MCF 10A (cell line): ENCODE measurements around the gene IFNA21. TPM values are rescaled to one million over a fixed set of nuclear protein-coding genes. Genes with fewer than 3 reads are reported as not detected.

ENCODE experiments used
- BruUV-seq: library from RNA; stranded (reverse); fragments of 400-500 nt; replicated peaks from 2 replicates; lab custom pipeline; 2021; lab: Mats Ljungman, UMichigan
- CTCF ChIA-PET: fragments of 300-600 bp; sonication (Branson Sonifier 250); formaldehyde crosslinking; extraction: SDS; loops from one replicate; lab custom pipeline; 2021; ENCODE audit warnings: antibody characterized with exemption, inconsistent platforms; lab: Yijun Ruan, JAX
- POLR2A ChIA-PET: fragments of 300-600, 350-650 bp; sonication (Branson Sonifier 250); formaldehyde crosslinking; extraction: SDS; loops from one replicate; lab custom pipeline; 2020; ENCODE audit warnings: antibody characterized with exemption, inconsistent platforms; lab: Yijun Ruan, JAX
- DNase-seq: peaks from one replicate; pipeline ENCODE4 v3.0.0-alpha.2; 2018; ENCODE audit not compliant: unreplicated experiment
- H3K27ac Mint-ChIP-seq: one replicate; pipeline ENCODE4 v1.8.0; 2022; ENCODE audit warnings: mild to moderate bottlenecking, low read depth, mixed read lengths; ENCODE audit not compliant: unreplicated experiment
- H3K27me3 Mint-ChIP-seq: one replicate; pipeline ENCODE4 v1.8.0; 2022; ENCODE audit warnings: mixed read lengths; ENCODE audit not compliant: insufficient read depth, unreplicated experiment
- H3K36me3 Mint-ChIP-seq: one replicate; pipeline ENCODE4 v1.8.0; 2022; ENCODE audit warnings: mild to moderate bottlenecking, moderate library complexity, mixed read lengths; ENCODE audit not compliant: insufficient read depth, unreplicated experiment
- H3K4me1 Mint-ChIP-seq: one replicate; pipeline ENCODE4 v1.8.0; 2022; ENCODE audit warnings: mixed read lengths; ENCODE audit not compliant: insufficient read depth, unreplicated experiment
- H3K4me3 Mint-ChIP-seq: one replicate; pipeline ENCODE4 v1.8.0; 2022; ENCODE audit warnings: mild to moderate bottlenecking, moderate library complexity, mixed read lengths; ENCODE audit not compliant: unreplicated experiment
- H3K9me3 Mint-ChIP-seq: one replicate; pipeline ENCODE4 v1.8.0; 2022; ENCODE audit warnings: mixed read lengths; ENCODE audit not compliant: unreplicated experiment
- CTCF ChIP-seq: fragments of 200-600 bp; IDR thresholded peaks from one replicate; pipeline ENCODE4 v1.8.0; 2022; ENCODE audit warnings: antibody characterized with exemption, mild to moderate bottlenecking; ENCODE audit not compliant: unreplicated experiment
- intact Hi-C: fragments of 100-400 bp; cut with micrococcal nuclease; formaldehyde crosslinking; loops from 2 replicates; pipeline ENCODE4 v1.14.1; 2022
- total RNA-seq: library from RNA; stranded (reverse); gene quantifications from 2 replicates; pipeline ENCODE4 v1.2.3, GENCODE V29; 2022

The IFNA21 gene
- total RNA-seq, 1 experiment from 2014 or later = not detected

DNA sequence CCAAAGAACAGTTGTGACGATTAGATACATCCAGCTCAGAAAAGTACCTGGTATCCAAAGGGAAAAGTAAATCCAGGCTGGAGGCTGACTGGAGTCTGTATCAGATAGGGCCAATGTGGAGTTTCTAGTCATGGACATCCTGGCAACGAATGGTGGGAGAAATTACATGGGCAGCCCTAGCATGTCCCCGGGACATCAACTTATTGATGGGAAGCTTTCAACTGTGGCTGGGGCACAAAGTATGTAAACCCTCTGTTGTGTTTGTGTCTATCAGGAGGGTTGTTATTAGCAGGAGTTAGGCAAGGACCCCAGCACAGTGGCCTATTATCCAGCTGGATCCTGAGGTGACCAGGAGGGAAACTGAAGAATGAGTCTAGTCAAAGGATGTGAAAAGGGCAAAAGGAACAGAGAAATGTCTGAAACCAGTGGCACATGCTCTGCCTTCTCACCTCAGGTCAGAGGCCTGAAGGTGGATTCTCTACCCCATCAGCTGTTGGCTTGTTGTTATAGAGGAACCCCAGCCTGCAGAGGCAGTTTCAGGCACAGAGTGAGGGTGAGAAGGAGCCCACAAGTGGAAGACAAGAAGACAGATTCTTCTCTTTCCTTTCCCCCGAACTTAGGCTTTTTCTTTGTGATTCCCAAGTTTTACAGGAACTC lies 44.7 kb downstream of the IFNA21 start:
- Mint-ChIP-seq H3K4me1 (no peaks in the 10 kb centered on the region), H3K36me3 (no peaks in the 10 kb centered on the region), H3K4me3 (no peak overlapping the region), H3K9me3 (no peaks in the 10 kb centered on the region), H3K27me3 (peaks cover 30% of the 10 kb centered on the region), H3K27ac (no peak overlapping the region)
- no TSS peak for BruUV-seq
- DNase-seq = no peak
- intact Hi-C loops = no loop called here
- POLR2A ChIA-PET = no interaction called here
- TF ChIP-seq CTCF = no peak
- CTCF ChIA-PET = no interaction called here

DNA sequence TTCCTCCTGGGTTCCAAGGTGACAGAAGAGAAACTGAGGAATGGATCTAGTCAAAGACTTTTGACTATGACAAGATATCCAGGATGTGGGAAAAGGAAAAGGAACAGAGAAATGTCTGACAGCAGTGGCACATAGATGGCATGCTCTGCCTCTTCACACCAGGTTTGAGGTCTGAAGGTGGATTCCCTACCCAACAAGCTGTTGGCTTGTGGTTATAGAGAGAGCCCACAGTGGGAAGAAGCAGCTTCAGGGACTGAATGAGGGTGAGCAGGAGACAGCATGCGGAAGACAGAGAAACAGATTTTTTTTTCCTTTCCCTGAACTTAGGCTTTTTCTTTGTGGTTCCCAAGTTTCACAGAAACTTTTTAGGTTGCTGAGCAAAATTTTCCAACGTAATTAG lies 45.4 kb downstream of the IFNA21 start:
- no peaks in the 10 kb centered on the region for H3K9me3 Mint-ChIP-seq
- CTCF ChIA-PET = interaction anchor here (0.7 kb wide), 1 partner anchor 1279 kb away, joined by 3 read pairs; no protein-coding TSS in a partner anchor
- no peak for DNase-seq
- H3K36me3 Mint-ChIP-seq = no peaks in the 10 kb centered on the region
- intact Hi-C loops = no loop called here
- no peak overlapping the region for H3K4me3 Mint-ChIP-seq
- no TSS peak for BruUV-seq
- H3K27ac Mint-ChIP-seq = no peak overlapping the region
- no peaks in the 10 kb centered on the region for H3K4me1 Mint-ChIP-seq
- TF ChIP-seq CTCF = no peak
- H3K27me3 Mint-ChIP-seq = peaks cover 36% of the 10 kb centered on the region
- POLR2A ChIA-PET = no interaction called here

DNA sequence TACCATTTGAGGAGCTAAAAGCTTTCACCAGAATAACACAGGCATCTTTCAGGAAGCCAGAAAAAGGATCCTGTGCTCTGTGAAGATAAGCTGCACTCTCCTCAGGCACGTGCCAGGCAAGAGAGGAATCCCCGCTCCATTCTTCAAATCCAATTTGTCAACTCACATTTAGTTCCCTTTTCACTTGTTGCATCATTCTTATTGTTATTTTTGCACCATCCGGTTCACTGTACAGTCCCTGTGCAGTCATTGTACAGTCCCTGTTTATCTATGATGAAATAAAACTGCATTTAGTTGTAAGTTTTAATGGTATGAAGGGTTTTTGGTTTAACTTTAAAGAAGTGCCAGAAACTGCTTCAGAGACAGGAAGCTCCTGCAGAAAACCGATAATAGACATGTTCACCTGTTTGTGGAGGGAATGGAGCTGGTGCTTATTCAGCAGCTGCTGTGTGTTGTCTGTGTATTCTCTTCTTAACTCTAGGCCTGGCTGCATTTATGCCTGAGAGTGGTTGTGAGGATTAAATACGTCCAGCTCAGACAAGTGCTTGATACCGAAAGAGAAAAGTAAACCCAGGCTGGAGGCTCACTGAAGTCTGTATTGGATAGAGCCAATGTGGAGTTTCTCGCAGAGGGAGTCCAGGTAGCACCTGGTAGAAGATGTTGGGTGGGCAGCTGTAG lies 47.2 kb downstream of the IFNA21 start:
- ChIA-PET CTCF (no interaction called here), POLR2A (no interaction called here)
- intact Hi-C loops = no loop called here
- H3K27me3 Mint-ChIP-seq = peaks cover 40% of the 10 kb centered on the region
- no peak for DNase-seq
- BruUV-seq = no TSS peak
- no peaks in the 10 kb centered on the region for H3K9me3 Mint-ChIP-seq
- H3K4me1 Mint-ChIP-seq = no peaks in the 10 kb centered on the region
- TF ChIP-seq CTCF = no peak
- H3K36me3 Mint-ChIP-seq = no peaks in the 10 kb centered on the region
- no peak overlapping the region for H3K27ac Mint-ChIP-seq
- no peak overlapping the region for H3K4me3 Mint-ChIP-seq

Other genes with a start within 250 kb of the IFNA21 start
- not detected in 2 replicates for gene HACD4, start 135.0 kb downstream of the IFNA21 start, total RNA-seq
- gene IFNB1, start 88.7 kb downstream of the IFNA21 start, total RNA-seq = not detected in 2 replicates
- gene IFNW1, start 24.8 kb downstream of the IFNA21 start, total RNA-seq = not detected in 2 replicates
- gene IFNA4, start 20.9 kb upstream of the IFNA21 start, total RNA-seq = not detected in 2 replicates
- gene IFNA7, start 35.5 kb upstream of the IFNA21 start, total RNA-seq = not detected in 2 replicates
- gene IFNA10, start 40.5 kb upstream of the IFNA21 start, total RNA-seq = not detected in 2 replicates
- not detected in 2 replicates for gene IFNA16, start 50.7 kb upstream of the IFNA21 start, total RNA-seq
- gene IFNA17, start 61.6 kb upstream of the IFNA21 start, total RNA-seq = not detected in 2 replicates
- not detected in 2 replicates for gene IFNA14, start 73.3 kb upstream of the IFNA21 start, total RNA-seq
- not detected in 2 replicates for gene IFNA5, start 138.7 kb upstream of the IFNA21 start, total RNA-seq
- gene KLHL9, start 168.7 kb upstream of the IFNA21 start, total RNA-seq = 9.8 and 11.6 TPM in 2 replicates
- not detected in 2 replicates for gene IFNA6, start 184.2 kb upstream of the IFNA21 start, total RNA-seq
- gene IFNA13, start 201.4 kb upstream of the IFNA21 start, total RNA-seq = not detected in 2 replicates
- not detected in 2 replicates for gene IFNA2, start 218.7 kb upstream of the IFNA21 start, total RNA-seq
- not detected in 2 replicates for gene IFNA8, start 242.5 kb upstream of the IFNA21 start, total RNA-seq